HG03175 (cell line): ENCODE measurements around the gene TOMM5.

Source experiments
- ATAC-seq: cut with Tn5 transposase; IDR thresholded peaks from one replicate; pipeline ENCODE4 v1.9.1; 2021; ENCODE audit warnings: mild to moderate bottlenecking, moderate library complexity; ENCODE audit not compliant: unreplicated experiment

TOMM5 gene

GRCh38 chr9:37592108-37592951 is at the start of gene TOMM5:
Gene TOMM5 (minus strand): TSS chr9:37592597. CDS start chr9:37592532, 65 bp downstream.
- ATAC-seq: peak; percentile 88

GRCh38 chr9:37641331-37641730 is 48.9 kb upstream of the TOMM5 start:
- no peak for ATAC-seq

DNA sequence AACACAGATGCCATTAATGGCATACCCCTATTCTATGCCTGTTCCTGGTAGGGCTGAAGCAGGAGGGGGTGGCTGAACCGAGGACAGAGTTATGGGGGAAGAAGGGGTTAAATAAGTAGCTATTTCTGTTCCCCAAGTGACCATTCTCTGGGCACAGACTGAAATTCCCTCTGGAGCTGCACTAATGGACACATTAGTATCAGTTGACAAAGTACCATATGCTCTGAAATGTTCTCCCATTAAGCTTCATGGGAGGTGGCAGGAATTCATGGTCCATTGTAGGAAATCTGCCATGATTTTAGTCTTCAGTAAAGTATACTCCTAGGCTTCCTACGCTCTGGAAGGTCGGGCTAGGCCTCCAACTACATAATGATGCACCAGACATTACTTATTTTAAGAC is 47.8 kb upstream of the TOMM5 start:
- ATAC-seq: no peak

- ATAC-seq: no peak
These were observed 47.4 kb upstream of the TOMM5 start for GRCh38 chr9:37639841-37640240.

DNA sequence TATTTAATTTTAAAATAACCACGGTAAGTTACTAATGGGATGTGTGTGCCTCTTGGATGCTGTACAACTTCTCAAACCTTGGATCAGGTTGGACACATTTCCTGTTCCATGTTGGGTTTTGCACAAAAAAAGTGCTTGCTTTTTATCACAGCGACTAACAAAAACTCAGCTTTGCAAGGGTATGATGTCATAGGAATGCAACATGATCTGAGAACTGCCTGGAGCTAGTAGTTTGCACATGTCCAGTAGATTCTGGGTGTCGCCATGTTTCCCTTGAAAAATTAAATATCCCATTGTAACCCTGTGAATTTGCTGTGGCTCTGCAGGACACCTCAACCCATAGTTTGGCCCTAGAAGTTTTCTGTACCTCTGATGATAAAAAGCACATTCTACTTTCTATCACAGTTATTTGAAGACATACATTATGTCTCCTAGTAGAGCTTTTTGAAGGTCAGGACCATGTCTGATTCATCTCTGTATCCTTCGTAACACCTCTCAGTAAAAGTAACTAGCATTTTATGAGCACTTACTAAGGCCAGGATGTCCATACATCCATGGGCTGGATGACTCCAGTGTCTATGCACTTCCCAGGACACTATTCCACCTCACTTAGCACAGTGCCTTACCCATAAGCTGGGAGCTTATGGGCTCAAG is 46.8 kb upstream of the TOMM5 start:
- ATAC-seq: no peak

GRCh38 chr9:37636511-37637448 is 44.4 kb upstream of the TOMM5 start:
- ATAC-seq: no peak

DNA sequence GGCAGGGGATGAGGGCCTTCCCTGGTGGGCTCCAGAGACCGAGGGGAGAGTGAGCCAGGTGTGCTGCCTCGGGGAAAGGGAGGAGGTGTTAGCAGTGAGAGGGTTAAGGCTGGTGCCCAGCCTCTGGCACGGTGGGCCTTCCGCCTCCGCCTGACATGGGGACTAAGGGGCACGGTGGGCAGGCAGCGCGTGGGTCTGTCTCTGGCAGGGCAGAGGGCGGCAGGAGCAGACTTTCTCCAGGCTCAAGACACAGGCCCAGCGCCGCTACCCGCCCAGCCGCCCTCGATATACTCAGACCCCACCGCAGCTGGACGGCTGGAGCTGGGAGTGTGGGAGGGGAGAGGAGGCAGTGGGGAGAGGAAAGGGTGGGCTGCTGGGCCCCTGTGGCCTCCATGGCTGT is 43.4 kb upstream of the TOMM5 start:
- no peak for ATAC-seq

DNA sequence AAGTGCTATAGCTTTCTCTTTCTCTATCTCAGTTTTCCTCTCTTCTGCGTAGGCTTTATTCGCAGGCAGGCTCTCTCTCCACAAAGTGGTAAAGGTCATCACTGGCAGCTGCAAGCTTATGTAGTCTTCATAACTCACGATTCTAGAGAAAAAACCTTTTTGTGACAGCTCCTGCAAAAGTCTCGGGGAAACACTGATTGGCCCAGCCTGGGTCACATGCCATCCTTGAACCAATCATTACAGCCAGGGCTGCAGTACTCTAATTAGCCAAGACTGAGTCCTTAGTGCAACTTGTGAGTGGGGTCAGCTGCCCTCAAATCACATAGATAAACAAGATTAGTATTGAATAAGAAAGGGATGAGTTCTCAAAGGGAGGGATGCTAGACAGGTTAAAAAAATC is 40.1 kb upstream of the TOMM5 start:
- no peak for ATAC-seq

DNA sequence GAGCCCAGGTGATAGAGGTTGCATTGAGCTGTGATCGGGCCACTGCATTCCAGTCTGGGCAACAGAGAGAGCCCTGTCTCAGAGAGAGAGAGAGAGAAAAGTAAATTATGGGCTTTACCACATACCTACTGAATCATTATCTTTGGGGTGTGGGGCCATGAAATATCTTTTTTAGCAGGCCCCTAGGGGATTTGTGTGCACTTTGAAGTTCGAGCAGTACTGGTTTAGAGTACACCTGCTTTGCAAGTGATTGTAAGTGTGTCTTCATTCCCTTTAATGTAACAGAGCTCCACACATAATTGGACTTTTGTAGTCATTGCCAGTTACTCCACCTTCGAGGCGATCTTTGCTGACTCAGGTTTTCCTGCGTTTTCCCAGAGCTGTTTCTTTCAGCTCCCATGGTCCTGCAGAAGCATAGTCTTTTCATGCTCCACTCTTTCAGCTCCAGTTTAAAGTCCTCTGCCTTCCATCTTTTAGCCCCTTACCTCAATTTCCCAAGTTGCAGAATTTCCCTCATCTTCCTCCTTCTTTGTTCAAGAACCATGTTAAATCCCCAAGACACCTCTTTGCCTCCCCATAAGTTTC is 34.4 kb upstream of the TOMM5 start:
- no peak for ATAC-seq

DNA sequence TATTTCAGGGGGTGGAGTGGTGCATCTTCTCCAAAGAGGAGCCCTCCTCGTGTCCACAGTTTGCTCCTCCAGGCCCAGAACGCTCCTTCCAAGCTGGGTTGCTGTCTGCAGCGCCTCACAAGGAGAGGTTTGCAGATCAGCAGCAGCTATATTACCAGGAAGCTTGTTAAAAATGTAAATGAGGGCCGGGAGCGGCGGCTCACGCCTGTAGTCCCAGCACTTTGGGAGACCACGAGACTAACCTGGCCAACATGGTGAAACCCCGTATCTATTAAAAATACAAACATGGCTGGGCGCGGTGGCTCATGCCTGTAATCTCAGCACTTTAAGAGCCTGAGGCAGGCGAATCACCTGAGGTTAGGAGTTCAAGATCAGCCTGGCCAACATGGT is 33.4 kb upstream of the TOMM5 start:
- ATAC-seq: no peak

DNA sequence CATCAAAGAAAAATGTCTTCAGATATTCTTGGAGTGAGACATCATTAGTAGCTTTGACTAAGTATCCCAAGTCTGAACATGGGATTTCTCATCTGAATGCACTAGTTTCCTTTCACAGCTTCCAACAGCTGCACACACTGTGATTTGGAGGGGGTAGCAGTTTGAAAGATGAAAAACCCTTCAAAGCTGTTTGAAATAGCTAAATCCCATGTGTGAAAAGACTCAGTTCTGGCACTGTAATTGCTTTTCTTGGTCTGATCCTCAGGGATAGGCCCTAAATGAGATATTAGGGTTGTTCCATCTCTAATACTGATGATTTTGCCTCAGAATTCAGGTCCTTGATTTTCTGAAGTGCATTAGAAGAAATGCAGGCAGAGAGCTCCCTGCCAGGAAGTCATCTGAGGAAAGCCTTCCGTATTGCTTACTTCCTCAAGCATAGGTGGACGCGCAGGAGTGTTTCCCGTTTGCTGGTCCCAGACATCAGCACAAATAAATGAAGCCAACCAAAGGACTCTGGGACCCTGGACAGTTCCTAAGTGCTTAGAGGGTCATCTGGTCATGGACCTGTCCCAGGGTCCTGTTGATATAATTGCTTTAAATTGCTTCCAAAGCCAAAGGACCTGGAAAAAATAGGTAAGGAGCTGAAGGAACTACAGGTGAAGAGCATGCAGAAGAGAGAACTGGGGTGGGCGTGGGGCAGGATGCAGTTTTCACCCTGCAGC is 32.8 kb upstream of the TOMM5 start:
- no peak for ATAC-seq

GRCh38 chr9:37624073-37624472 is 31.7 kb upstream of the TOMM5 start:
- ATAC-seq: no peak

GRCh38 chr9:37623267-37623666 is 30.9 kb upstream of the TOMM5 start:
- no peak for ATAC-seq

- no peak for ATAC-seq
These were observed 30.1 kb upstream of the TOMM5 start for GRCh38 chr9:37622462-37622861.

GRCh38 chr9:37621273-37622121 is 29.1 kb upstream of the TOMM5 start:
- ATAC-seq: no peak

- ATAC-seq: no peak
These were observed 28.0 kb upstream of the TOMM5 start for GRCh38 chr9:37620396-37620795.

- ATAC-seq: no peak
These were observed 27.4 kb upstream of the TOMM5 start for GRCh38 chr9:37619806-37620205.

DNA sequence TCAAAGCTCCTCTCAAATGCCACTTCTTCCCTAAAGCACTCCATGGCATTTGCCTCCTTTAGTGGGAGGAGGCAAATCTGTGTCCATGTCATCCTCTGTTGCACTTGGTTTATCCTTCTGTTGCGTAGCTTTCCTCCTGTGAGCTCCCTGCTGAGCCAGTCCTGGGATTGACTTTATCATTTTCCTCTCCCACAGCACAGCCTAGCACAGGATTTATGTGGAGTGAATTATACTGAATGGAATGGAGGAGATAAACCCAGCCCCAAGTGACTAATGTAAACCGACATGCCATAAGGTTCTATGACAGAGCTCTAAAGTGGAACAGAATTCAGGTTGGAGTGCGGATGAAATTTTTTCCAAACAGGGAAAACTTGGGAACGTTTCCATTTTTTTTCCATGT is 26.4 kb upstream of the TOMM5 start:
- ATAC-seq: no peak

- ATAC-seq: no peak
These were observed 25.4 kb upstream of the TOMM5 start for GRCh38 chr9:37617832-37618231.
